Amygdala (tissue), 56 donors: ENCODE measurements around the gene TNFRSF4.

Source experiments
- DNase-seq, 56 donors: peaks; one replicate each; lab custom pipeline; 2025; lab: John Stamatoyannopoulos, UW

Gene TNFRSF4

DNA sequence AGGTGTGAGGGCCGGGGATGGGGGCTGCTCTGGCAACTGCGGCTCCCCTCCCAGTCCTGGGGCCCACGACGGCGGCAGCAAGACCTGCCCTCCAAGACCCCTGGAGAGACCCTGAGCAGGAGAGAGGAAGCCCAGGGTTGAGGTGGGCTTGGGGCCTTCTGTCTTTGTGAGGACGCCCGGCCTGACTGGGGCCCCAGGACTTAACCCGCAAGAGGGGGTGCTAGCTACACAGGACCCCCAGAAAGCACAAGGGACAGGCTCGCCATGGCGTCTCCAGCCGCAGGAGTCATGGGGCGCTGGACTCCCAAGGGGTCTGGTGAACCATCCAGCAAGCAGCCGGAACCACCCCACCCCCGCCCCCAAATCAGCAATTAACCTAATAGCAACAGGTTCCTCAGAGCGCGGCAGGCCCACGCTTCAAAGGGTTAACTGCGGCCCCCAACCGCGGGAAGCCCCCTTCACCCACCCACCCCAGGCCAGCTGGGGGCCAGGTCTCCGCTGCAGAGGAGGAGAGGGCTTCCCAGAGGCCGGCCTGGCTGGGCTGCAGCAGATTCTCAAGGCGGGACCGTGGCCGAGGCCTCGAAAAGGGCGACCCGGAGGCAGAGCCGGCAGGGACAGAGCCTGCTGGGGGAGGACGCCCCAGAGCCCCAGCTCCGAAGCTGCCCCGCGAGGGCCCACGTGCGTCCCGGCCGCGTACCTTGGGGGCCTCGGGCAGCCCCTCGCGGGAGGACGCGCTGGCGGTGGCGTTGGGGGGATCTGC lies 32.0 kb upstream of the TNFRSF4 start:
- DNase-seq = no peak

DNA sequence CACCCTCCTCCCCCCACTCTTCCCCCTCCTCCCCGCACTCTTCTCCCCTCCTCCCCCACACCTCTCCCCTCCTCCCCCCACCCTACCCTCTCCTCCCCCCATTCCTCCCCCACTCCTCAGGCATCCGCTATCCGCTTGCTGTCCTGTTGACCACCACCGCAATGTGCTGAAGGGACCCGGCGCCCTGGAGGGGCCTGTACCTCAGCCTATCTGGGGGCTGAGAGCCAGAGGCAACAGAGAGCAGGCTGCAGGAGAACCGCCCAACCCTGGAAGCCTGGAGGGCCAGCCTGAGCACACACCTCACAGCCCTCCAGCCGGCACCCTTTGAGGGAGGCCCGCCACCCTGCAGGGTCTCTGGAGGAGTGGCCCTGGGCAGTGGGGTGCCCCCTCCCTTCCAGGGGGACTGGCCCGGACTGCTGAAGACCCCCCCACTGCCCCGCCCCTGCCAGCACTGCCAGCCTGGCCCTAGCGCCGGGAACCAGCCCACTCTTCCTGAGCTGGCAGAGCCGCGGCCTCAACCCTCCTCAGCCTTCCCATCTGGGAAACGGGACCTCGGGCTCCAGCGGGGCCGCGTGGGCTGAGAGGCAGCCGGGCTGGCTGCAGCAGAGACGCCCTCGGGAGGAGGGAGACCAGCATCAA lies 31.3 kb upstream of the TNFRSF4 start:
- no peak for DNase-seq

DNA sequence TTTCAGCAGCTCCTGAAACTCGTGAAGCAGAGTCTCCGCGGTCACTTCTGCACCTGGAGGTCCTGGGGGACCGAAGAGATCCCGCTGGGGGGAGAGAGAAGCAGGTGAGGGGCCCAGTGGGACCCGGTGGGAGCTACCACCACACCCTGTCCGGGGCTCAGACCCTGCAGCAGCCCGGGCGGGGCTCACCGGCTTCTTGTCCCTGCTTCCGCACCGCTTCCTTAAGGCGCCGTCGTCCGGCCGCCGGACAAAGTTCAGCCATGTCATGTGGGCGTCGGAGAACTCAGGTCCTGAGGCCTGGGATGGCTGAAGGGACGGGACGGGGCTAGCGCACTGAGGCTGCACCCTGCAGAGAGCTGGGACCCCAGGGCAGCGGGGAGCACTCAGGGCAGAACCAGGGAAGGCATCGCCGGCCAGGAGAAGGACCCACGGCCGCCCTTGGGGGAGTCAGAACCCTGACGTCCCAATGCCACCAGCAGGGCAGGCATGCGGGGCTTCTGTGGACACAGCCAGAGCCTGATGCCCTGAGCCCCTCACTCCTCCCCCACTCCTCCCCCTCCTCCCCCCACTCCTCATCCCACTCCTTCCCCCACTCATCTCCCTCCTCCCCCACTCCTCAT lies 30.3 kb upstream of the TNFRSF4 start:
- no peak for DNase-seq

DNA sequence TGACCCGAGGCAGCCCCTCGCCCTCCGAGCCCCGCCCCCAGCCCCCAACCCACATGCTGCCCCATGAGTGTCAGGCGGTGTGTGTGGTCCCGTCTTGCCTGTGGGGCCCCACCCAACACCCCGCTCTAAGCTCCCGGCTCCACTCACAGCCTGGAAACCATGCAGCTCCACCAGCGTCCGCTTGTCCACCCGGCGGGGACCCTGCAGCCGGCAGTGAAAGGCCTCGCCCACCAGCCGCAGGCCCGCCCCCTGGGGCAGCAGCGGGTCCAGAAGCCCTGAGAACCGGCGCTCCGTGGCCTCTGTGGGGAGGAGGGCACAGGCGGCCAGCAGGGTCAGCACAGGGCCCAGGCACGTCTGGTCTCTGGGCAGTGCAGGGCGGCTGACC lies 29.8 kb upstream of the TNFRSF4 start:
- DNase-seq = no peak

DNA sequence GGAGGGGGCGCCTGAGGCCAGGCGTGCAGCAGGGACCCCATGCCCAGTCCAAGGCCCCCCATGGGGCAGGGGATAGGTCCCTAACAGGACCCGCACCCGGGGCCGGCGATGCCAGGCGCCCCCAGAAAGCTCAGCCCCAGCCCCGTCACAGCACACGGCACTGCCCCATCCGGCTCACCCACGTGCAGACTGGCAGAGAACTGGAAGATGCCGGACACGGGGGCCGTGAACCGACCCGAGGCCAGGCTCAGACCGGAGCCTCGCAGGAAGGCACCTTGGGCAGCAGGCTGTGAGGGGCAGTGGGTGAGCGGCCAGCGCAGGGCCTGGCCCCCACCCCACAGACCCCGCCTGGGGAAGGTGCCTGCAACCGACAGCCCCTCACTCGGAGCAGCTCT lies 29.3 kb upstream of the TNFRSF4 start:
- DNase-seq = no peak

DNA sequence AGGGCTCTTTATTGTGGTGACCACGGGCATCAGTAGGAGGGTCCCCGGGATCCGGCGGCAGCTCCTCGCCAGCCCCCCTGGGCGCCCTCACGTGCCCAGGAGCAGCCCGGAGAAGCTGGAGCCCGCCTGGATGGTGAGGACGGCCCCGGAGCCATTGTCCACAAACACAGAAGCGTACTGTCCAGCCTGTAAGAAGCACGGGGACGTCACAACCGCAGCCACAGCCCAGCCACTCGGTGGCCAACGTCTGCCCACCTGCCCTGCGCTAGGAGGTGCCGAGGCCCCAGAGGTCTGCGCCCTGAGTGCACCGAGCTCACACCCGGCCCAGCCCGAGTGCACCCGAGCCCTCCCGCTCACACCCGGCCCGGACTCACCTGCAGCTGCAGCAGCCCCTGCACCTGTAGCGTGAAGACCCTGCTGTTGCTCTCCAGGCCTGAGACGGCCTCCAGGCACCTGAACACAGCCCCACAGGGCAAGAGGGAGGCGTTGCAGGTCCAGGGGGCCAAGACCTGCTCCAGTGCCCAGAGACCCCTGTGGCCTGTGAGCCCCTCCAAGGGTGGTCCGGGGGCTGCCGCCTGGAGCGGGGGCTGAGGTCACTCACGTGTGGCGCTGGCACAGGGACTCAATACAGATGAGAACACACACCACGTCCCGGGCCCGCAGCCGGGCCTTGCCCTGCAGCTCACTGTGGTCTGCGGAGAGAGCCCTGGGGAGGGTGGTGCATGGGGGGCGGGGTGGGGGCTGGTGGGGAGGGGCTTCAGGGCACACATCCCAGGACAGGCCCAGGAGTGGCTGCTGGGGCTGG lies 28.7 kb upstream of the TNFRSF4 start:
- DNase-seq = no peak

DNA sequence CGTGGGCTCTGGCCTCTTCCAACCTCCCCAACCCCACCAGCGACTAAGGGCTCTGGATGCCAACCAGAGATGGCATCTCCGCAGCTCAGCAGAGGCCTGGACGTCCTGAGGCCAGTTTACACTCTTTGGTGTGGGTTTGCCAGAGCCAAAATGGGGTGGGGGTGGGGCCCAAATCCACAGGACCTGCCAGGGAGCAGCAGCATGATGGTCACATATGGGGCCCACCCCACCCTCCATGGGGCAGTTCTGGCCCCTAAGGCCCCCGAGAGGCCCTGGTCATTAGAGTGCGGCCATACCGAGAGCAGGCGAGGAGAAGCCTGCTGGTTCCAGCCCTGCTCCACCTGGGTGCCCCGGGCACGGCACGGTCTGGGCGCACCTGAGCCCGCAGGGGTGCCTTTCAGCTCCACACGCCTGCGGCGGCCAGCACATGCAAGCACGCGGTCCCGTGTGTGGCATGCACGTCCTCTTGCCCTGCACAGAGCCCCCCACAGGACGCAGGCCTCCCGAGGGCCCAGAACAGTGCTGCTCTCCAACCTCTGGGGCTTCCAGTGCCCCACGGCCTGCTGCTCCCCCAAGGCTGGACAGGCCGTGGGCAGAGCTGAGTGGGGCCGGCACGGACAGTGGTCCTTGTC lies 27.8 kb upstream of the TNFRSF4 start:
- no peak for DNase-seq

DNA sequence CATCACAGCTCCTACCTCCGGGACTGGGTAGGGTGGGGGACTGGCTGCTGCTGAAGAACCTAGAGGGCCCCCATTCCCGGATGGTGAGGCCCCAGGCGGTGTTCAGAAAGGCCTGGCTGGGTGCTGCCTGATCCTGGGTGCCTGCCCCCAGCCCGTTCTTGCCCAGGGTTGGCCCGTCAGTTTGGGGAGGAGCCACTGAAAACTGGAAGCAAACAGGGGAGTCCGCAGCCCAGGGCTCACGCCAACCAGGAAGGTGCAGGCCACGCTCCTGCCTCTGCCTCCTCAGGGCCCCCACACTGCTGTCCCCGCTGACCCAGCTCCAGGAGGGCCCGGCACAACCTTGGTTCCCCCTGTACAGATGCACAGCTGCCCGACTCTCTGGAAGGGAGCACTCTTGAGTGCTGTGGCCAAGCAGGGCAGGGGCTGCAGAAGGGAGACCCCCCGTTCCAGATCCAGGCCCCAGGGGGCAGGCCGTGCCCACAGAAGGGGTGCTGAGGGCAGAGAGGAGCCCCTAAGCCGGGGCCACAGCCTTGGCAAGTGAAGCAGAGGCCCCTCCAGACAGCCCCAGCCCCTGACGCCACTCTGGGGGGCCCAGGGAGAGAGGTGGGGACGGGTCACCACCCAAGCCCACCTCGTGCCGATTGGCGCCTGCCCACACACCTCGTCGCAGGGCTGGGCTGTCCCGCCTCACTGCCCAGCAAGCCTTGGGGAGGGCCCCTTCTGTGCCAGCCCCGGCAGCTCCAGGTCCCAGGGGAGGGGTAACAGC lies 27.1 kb upstream of the TNFRSF4 start:
- DNase-seq = no peak

DNA sequence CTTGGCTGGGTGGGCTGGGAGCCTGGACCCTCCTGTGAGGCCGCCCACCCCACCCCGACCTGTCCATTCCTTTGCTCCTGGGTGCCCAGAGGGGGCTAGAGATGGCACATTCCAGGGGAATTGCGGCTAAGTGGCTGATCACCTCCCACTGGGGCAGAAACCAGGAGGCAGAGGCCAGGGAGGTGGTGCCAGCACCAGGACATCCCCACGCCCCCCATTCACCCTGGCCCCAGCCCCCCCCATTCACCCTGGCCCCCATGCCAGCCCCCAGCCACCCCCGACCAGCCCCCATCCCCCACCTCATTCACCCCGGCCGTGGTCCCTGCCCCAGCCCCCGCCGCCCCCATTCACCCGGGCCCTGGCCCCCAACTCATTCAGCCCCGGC lies 26.4 kb upstream of the TNFRSF4 start:
- DNase-seq = no peak

DNA sequence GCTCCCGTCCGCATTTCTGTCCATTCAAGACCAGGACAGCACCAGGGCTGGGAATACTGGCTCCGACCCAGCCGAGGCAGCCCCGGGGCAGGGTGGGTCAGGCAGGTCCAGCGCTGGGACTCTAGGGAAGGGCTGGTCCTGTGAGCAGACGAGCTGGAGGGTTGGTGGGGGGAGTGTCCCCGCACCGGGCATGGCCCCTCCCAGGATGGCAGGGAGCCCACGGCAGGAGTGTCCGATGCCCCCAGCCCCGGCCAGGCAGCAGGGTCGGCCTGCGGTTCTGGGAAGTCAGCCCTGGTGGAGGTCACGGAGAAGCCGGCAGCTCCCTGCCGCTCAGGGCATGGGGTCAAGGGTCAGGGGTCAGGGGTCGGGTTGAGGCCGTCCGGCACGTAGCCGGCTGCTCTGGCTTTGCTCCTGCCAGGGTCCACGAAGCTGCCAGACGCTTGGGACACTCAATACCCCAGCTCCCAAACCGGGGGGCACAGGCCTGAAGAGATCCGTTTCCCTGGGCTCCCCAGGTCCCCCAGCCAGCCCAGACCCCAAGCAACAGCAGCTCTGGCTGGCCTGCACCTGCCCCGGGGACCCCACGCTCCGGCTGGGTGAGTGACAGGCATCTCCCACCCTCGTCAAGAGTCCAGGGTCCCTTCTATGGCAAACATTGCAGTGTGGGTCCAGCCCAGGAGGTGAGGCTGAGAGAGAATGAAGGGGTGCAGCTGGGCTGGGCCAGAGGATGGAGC lies 25.8 kb upstream of the TNFRSF4 start:
- no peak for DNase-seq

DNA sequence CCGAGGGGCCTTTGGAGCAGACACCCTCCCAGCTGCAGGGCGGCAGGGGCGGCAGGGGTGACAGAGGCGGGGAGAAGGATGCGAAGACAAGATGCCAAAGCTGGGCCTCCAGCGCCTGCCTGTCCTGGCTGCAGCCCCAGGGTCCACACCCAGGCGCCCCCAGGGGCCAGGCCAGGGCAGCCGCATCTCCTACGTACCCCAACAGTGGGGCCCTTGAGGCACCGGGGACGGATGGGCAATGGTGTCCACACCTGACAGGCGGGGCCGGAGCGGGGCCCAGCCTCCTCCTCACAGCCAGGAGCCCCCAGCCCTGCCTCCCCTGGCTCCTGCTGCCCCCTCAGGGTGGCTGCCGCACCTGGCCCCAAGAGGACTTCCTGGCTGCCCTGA lies 25.3 kb upstream of the TNFRSF4 start:
- no peak for DNase-seq

DNA sequence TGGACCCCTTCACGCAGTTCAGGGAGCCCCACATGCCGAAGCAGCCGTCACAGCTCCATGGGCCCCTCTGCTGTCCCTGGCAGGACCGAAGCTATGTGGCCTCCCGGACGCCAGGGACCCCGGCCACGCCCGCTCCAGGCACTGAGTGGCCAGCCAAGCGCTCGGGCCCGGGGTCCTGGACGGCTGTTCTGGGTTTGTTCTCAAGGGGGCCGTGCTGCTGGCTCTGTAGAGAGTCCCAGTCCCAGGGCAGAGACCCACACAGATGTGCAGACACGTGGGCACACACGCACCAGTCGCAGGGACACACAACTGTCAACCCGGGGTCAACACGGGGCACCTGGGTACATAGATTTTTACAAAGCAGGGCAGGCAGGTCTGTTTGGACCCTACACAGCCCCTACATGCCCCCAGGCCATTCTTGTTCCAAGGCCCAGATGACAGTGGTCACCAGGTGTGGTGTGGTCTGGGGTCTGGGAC lies 24.8 kb upstream of the TNFRSF4 start:
- no peak for DNase-seq

DNA sequence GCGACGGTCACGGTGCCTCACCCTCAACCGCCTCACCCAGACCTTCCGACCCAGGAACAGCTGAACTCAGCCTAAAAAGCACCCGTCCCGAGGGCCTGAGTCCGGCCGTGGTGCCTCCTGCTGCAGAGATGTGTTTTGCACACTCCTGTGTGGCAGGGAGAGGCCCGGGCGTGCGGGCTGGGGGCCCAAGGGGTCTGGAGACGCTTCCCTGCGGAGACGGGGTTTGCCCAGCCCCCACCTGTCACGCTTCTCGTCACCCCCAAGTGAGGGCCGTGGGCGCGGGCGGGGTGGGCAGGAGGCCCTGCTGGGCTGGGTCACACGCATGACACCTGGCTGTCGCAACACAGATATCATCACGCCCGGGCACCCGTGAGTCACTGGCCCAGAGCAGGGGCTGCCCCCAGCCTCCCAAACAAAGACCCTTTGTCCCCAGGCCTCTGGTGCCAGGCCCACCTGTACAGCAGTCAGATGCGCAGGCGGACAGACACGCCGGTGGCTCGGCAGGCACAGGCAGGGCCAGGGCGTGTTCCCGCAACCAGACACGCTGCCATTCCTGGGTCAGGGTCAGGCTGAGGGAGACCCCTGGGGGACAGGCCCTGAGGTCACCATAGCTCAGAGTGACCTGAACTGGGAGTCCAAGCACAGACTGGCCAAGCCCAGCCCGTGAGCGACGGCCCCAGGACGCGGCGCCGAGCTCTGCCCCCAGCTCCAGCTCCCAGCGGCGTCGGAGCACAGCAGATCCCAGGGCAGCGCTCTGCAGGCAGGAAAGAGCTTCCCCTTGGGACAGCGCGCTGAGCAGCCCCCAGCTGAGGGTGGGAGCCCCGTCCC lies 24.1 kb upstream of the TNFRSF4 start:
- peak in 2 of 56 donors; percentile 13 to 47 for DNase-seq

DNA sequence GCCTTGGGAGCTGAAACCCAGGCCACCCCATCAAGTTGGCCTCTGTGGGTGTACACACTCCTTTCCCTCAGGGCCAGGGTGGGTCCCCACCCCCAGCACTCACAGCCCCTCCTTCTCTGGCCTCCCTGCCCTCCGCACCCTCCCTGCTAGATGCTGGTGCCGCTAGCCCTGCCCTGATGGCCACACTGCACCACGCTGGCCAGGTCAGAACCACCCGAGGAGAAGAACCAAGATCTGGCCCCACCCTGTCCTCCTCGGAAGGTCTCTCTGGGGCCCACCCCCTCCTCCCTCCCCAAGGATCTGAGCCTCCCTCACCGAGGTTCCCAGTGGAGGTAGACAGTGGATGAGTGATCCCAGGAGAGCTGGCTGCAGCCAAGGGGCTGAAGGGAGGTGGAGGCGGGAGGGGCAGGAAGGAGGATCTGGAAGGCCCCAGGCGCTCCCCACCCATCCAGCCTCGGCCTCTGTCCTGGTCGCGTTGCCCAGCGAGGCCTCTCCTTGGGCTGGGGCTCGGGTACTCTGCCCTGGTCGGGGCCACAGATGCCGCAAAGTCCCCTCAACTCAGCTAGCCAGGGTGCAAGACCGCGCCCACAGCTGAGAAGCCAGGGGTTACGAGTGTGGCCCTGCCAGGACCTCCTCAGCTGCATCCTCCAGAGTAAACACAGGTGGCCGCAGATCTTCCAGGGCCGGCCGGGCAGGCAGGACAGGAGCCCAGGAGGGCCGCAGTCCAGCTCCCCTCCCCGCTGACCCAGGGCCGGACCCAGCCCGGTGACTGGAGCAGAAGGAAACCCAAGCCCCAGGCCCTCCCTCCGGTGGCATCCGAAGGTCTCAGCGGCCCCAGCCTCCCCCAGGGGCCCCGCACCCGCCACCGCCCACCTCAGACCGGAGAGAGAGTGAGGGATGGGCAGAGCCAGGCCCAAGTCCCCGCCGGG lies 23.3 kb upstream of the TNFRSF4 start:
- no peak for DNase-seq

DNA sequence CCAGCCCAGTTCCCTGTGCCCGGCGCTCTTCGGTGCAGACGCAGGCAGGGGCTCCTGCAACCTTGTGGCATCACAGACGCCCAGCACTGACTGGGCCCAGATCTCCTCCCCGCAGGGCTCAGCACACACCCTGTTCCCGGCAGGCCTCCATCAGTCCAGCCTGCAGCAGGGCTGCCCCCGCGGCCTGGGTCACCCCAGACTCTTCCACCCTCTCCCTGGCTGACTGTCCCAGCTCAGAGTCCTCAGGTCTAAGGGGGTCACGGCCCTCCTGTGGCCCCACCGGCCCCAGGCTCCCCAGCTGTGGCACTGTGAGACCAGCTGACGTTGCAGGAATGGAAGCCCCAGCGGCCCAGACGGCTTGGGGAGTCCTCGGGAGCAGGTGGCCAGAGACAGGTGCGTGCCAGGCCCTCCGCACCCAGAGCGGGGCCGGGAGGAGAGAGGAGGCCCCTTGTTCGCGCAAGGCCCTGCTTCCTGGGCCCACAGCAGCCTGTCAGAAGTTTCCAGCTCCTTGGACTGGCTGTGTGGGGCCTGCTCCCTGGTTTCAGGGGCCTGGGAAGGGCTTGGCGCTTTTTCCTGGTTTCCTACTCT lies 22.3 kb upstream of the TNFRSF4 start:
- no peak for DNase-seq

DNA sequence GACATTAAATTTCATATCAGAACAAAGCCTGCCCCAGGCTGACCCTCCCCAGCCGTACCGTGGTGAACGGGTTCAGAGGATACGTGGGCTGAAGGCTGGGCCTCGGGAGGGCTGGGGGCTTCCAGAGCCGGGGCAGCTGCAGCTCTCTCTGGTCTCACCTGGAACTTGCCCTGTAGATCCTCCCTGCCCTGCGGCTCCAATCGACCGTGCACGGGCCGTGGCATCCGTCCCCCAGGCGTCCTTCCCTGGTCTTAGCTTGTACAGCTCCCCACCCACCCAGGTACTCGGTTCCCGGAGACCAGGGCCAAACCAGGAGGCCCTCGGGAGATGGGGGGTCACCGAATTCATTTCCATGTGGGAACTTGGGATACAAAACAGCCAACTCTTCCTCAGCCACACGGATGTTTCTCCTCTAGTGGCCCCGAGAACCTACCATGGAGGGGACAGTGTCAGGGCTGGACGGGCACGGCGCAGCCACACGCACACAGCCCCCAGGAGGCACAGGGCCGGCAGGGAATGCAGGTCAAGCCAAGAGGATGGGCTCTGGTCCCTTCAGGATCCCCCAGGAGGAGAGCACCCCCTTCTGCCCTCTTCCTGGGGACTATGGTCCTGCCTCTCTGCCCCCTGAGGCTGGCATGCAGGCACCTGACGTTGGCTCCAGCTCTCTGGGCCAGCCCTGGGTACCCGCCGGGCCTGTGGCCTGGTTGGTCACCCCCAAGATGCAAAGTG lies 21.2 kb upstream of the TNFRSF4 start:
- DNase-seq = no peak
